ENCODE results near the gene VSTM4.

Gene VSTM4

DNA sequence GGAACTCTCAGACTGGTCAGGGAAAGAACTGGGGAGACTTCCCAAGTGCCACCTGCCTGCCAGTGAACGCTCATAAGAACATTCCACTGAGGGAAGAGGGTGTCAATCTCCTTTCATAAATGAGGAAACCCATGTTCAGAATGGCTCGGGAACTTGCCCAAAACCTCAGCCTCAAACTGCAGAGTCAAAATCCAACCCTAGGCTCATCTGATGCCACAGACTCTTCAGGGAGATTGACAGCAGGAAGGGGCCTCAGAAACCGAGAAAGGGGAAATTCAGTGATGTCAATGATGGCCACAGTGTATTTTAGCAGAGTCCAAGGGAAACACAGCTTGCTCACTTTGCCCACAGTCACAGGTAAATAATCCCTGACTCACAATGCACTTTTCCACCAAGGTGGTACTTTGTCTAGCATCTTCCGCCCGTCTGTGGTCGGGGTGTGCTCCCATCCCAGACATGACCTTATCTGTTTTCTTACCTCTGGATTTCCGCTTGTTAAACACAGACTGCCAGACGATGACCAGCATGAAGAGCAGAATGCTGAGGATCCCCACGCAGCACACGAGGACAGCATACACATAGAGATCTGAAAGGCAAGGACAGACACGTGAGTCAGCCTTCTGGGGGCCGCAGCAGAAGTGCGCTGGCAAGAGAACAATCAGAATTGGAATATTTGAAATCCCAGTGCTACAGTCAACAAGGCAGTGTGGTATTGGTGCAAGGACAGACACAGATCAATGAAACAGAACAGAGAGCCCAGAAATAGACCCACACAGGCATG, 38.4 kb downstream of the VSTM4 start:
- Histone ChIP-seq H3K4me3 (ENCODE audit: low read length) (no peak overlapping the region), H3K4me1 (ENCODE audit: insufficient read depth, low read length) (peaks cover 10% of the 10 kb centered on the region; the same call in 1 of the 2 replicates), H3K9ac (ENCODE audit: low read depth, low read length) (no peak overlapping the region), H3K27me3 (ENCODE audit: insufficient read depth, low read length) (peaks cover 12% of the 10 kb centered on the region; the same call in 1 of the 2 replicates), H3K36me3 (ENCODE audit: insufficient read depth, low read depth, low read length) (no peaks in the 10 kb centered on the region), H3K9me3 (ENCODE audit: insufficient read depth, low read depth, low read length) (no peaks in the 10 kb centered on the region), H3K27ac (ENCODE audit: low read length) (no peak overlapping the region)

DNA sequence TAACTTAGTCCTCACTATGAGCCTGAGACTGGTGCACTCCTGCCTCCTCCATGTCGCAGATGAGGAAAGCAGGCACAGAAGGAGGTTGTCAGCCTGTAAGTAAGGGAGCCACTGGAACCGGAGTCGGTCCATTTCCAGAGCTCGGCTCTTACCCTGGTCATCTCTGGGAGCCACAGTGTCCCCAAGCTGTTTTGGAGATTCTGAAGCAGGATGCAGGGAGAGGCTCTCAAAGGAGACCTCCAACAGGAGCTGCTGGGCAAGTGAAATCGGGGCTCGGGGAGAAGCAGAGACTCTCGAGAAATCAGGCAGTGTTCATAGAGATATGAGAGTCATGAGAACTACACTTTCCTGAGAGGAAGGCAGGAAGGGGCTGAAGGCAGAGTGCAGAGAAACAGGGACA, 39.0 kb downstream of the VSTM4 start:
- Histone ChIP-seq H3K4me3 (ENCODE audit: low read length) (no peak overlapping the region), H3K4me1 (ENCODE audit: insufficient read depth, low read length) (peaks cover 5% of the 10 kb centered on the region; the same call in 1 of the 2 replicates), H3K9ac (ENCODE audit: low read depth, low read length) (no peak overlapping the region), H3K36me3 (ENCODE audit: insufficient read depth, low read depth, low read length) (no peaks in the 10 kb centered on the region), H3K27me3 (ENCODE audit: insufficient read depth, low read length) (peaks cover 11% of the 10 kb centered on the region; the same call in 1 of the 2 replicates), H3K9me3 (ENCODE audit: insufficient read depth, low read depth, low read length) (no peaks in the 10 kb centered on the region), H3K27ac (ENCODE audit: low read length) (no peak overlapping the region)

DNA sequence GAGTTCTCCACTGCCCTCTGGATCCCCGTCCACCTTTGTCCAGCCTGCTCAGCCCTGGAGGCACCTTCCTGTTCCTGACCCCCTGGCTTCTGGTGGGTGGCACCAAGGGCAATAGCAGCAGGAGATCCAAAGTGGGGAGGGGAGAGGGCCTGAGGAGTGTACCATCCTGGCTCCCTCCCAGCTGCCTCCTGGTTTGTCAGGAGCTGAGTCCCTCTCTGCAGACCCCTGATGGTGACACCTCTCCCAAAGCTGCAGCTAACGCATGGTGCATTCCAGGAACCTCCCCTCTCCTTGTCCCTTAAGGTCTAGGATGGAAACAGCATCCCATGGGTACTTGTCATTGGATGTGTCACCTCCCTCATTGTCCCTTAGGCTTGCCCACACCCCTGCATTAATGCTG, 39.6 kb downstream of the VSTM4 start:
- H3K4me3 ChIP-seq (ENCODE audit: low read length): no peak overlapping the region
- peaks cover 5% of the 10 kb centered on the region; the same call in 1 of the 2 replicates for H3K27me3 ChIP-seq (ENCODE audit: insufficient read depth, low read length)
- no peaks in the 10 kb centered on the region for H3K36me3 ChIP-seq (ENCODE audit: insufficient read depth, low read depth, low read length)
- H3K9me3 ChIP-seq (ENCODE audit: insufficient read depth, low read depth, low read length): no peaks in the 10 kb centered on the region
- H3K4me1 ChIP-seq (ENCODE audit: insufficient read depth, low read length): no peaks in the 10 kb centered on the region; the same call in 1 of the 2 replicates
- no peak overlapping the region for H3K9ac ChIP-seq (ENCODE audit: low read depth, low read length)
- no peak overlapping the region for H3K27ac ChIP-seq (ENCODE audit: low read length)

DNA sequence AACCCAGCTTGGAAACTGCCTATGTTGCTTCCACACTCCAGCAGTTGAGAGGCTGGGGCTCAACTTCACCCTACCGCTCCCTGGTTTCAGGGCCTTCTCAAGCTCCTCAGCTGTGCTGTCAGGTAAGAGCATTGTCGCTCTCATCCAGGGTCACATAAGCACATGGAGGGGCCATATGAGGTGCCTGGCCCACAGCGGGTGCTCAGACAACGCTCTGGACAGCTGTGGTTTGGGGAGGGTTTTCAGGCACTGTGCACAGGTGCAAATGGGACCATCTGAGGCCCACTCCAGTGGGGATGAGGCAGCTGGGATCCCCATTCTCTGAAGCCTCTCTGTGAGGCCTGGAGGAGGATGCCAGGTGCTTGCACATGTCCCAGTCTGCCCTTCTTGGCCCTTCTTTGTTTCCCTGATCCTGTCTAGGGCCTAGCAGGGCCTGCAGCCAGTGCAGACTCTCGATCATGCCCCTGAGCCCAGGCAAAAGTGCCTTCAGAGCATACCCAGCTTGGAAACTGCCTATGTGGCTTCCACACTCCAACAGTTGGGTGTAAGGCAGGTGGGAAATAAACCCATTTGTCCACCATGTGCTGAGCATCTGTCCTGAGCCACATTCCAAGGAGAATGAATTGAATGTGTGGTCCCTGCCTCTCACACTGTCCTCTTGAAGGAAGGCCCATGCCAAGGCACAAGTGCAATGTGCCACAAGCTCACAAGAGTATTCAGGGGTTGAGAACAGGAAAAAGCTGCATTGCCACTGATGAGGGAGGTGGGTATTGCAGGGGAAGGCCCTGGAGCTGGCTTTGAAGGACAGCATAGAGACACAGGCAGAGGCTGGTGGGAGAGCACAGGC, 40.3 kb downstream of the VSTM4 start:
- Histone ChIP-seq H3K9ac (ENCODE audit: low read depth, low read length) (no peak overlapping the region), H3K36me3 (ENCODE audit: insufficient read depth, low read depth, low read length) (no peaks in the 10 kb centered on the region), H3K27ac (ENCODE audit: low read length) (no peak overlapping the region), H3K4me3 (ENCODE audit: low read length) (no peak overlapping the region), H3K27me3 (ENCODE audit: insufficient read depth, low read length) (no peaks in the 10 kb centered on the region), H3K9me3 (ENCODE audit: insufficient read depth, low read depth, low read length) (no peaks in the 10 kb centered on the region), H3K4me1 (ENCODE audit: insufficient read depth, low read length) (no peaks in the 10 kb centered on the region)

DNA sequence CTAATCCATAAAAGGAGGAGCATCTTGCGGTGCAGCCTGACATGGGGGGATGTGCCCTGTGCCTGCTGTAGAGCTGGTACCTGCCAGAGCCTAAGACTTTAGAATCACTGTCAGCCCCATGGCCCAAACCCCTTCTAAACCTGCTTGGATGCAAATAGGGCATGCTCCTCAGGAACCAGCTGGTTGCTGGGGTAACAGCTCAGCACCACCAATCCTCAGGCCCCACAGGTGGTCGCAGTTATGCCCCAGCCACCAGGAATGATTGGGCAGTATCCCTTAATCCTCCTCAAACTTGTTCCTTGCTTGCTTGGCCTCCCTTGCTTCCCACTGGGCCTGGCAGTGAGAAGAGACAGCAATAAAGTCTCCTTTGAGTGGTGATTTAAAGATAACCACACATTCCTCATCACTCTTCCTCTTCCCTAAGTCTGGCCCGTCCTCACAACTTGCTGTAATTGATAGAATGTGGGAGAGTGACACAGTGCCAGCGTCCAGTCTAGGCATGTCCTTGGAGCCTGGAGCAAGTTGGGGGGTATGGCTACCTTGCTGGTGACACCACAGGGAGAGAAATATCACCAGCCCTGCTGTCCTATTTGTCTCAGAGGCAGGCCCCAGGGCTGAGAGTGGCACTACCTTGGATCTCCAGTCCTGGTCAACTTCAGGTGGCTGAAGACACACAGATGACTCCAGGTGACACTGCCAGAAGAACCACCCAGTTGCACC, 43.0 kb downstream of the VSTM4 start:
- Histone ChIP-seq H3K4me1 (ENCODE audit: insufficient read depth, low read length) (no peaks in the 10 kb centered on the region), H3K27ac (ENCODE audit: low read length) (no peak overlapping the region), H3K9me3 (ENCODE audit: insufficient read depth, low read depth, low read length) (no peaks in the 10 kb centered on the region), H3K27me3 (ENCODE audit: insufficient read depth, low read length) (no peaks in the 10 kb centered on the region), H3K36me3 (ENCODE audit: insufficient read depth, low read depth, low read length) (no peaks in the 10 kb centered on the region), H3K9ac (ENCODE audit: low read depth, low read length) (no peak overlapping the region), H3K4me3 (ENCODE audit: low read length) (no peak overlapping the region)

DNA sequence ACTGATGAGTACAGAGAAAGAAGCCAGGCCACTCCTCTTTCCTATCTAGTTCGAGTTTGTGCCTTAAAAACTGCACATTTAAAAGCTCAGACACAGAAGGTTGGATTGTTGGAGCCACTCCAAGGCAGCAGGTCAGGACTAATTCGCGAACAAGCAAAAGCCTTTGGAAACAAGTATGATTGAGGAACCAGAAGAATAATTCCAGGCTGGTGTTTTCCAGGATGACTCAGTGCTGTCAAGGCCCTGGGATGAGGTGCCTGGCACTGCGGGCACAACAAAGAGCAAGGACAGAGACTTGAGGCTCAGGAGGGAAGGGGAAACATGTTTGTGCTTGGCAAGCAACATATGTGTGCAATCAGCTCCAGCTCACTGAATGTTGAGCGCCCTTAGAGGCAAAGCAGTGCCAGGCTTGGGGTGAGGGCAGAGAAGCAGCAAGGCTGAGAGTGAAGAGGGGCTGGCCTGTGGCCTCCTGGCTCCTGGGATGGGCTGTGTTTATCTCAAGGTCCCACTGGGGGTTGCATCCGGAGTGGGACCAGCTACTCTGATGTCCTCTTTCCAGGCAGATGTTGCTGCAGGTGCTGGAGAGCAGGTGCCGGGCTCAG, 44.1 kb downstream of the VSTM4 start:
- Histone ChIP-seq H3K36me3 (ENCODE audit: insufficient read depth, low read depth, low read length) (no peaks in the 10 kb centered on the region), H3K4me1 (ENCODE audit: insufficient read depth, low read length) (no peaks in the 10 kb centered on the region), H3K27ac (ENCODE audit: low read length) (no peak overlapping the region), H3K9ac (ENCODE audit: low read depth, low read length) (no peak overlapping the region), H3K27me3 (ENCODE audit: insufficient read depth, low read length) (no peaks in the 10 kb centered on the region), H3K4me3 (ENCODE audit: low read length) (no peak overlapping the region), H3K9me3 (ENCODE audit: insufficient read depth, low read depth, low read length) (no peaks in the 10 kb centered on the region)

DNA sequence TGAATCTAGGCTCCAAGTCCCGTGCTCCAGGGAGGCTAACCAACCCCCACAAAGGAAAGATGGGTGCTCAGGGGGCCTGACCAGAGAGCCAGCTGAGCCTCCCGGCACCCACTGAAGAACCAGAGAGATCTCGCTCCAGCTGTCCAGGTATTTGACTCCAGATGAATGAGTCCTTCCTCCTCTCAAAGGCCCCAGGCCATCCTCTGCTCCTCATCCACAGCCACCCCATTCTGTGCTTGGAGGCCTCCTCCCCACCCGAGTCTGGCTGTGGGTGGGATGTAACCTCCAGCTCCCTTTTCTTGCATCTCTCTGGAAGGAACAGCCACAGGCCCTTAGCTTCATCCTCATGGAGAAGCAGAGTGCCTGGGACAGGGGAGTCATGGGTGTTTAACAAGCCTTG, 44.6 kb downstream of the VSTM4 start:
- H3K9ac ChIP-seq (ENCODE audit: low read depth, low read length): no peak overlapping the region
- H3K9me3 ChIP-seq (ENCODE audit: insufficient read depth, low read depth, low read length): no peaks in the 10 kb centered on the region
- no peaks in the 10 kb centered on the region for H3K4me1 ChIP-seq (ENCODE audit: insufficient read depth, low read length)
- H3K27me3 ChIP-seq (ENCODE audit: insufficient read depth, low read length): no peaks in the 10 kb centered on the region
- H3K27ac ChIP-seq (ENCODE audit: low read length): no peak overlapping the region
- H3K4me3 ChIP-seq (ENCODE audit: low read length): no peak overlapping the region
- H3K36me3 ChIP-seq (ENCODE audit: insufficient read depth, low read depth, low read length): no peaks in the 10 kb centered on the region

DNA sequence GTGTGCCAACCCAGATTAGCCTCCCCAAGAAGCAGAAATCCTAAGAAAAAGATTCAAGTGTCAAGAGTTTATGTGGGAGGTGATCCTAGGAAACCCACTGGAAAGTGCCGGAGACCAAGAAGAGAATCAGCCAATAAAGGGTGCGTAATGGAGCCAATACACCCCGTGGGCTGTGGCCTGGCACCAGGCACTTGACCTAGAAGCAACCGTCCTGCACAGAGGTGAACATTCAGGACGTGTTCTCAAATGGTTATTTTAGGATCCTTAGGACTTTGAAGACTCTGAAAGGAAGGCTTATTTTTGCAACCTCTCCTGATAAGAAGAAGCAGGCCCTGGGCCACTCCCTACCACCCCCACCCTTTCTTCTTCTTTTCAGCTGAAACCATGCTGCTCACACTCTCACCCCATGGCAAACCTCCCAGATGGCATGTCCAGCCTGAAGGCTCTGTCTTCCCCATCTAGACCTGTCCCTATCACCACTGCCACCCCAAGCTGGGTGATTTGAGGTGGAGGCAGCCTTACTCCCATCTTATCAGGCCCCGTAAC, 46.6 kb downstream of the VSTM4 start:
- no peaks in the 10 kb centered on the region for H3K4me1 ChIP-seq (ENCODE audit: insufficient read depth, low read length)
- H3K27me3 ChIP-seq (ENCODE audit: insufficient read depth, low read length): no peaks in the 10 kb centered on the region
- H3K9me3 ChIP-seq (ENCODE audit: insufficient read depth, low read depth, low read length): no peaks in the 10 kb centered on the region
- H3K27ac ChIP-seq (ENCODE audit: low read length): no peak overlapping the region
- H3K4me3 ChIP-seq (ENCODE audit: low read length): no peak overlapping the region
- H3K36me3 ChIP-seq (ENCODE audit: insufficient read depth, low read depth, low read length): no peaks in the 10 kb centered on the region
- no peak overlapping the region for H3K9ac ChIP-seq (ENCODE audit: low read depth, low read length)

DNA sequence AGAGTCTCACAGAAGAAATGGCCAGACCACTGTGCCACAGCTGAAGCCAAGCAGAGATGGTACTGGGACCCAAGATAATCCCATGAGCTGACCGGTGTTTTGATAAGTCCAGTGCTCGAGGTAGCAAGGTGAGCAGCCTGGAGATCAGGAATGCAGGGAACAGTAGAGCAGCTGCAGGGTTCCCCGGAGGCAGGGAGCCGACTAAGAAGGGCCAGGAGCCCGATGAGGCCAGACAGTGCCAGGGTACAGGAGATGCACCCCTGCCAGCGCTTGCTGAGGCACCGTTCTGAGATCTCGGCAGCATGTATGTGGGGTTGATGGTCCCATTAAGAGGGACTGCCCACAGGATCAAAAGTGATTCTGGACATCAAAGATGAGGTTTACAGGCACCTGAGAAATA, 47.1 kb downstream of the VSTM4 start:
- H3K9ac ChIP-seq (ENCODE audit: low read depth, low read length): no peak overlapping the region
- no peak overlapping the region for H3K27ac ChIP-seq (ENCODE audit: low read length)
- no peak overlapping the region for H3K4me3 ChIP-seq (ENCODE audit: low read length)
- no peaks in the 10 kb centered on the region for H3K9me3 ChIP-seq (ENCODE audit: insufficient read depth, low read depth, low read length)
- H3K27me3 ChIP-seq (ENCODE audit: insufficient read depth, low read length): no peaks in the 10 kb centered on the region
- H3K36me3 ChIP-seq (ENCODE audit: insufficient read depth, low read depth, low read length): no peaks in the 10 kb centered on the region
- no peaks in the 10 kb centered on the region for H3K4me1 ChIP-seq (ENCODE audit: insufficient read depth, low read length)

DNA sequence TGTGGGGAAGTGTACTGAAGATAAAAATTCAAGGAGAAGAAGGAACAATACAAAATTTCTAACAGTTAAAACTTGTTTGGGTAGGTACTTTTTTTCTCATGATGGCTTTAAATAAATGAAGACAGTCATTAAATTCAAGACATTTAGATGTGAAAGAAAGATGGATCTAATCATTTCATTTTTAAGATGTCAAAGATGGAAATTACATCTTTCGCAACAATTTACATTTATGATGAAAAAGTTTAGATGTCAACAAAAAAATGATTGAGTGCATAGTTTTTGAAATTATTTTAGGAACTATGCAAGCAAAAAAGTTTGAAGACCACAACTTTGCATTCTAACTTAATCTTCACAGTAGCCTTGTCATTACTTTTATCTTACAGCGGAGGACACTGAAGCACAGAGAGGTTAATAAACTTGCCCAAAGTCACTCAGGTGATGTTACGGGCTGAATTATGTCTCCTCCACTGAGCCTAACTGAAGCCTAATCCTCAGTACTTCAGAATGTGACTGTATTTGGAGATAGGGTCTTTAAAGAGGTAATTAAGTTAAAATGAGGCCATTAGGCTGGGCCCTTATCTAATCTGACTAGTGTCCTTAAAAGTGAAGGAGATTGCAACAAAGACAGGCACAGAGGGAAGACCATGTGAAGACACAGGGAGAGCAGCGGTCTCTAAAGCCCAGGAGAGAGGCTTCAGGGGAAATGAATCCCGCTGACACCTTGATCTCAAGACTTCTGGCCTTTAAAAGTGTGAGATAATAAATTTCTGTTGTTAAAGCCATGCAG, 48.2 kb downstream of the VSTM4 start:
- H3K4me3 ChIP-seq (ENCODE audit: low read length): no peak overlapping the region
- no peaks in the 10 kb centered on the region for H3K36me3 ChIP-seq (ENCODE audit: insufficient read depth, low read depth, low read length)
- H3K4me1 ChIP-seq (ENCODE audit: insufficient read depth, low read length): no peaks in the 10 kb centered on the region
- H3K9ac ChIP-seq (ENCODE audit: low read depth, low read length): no peak overlapping the region
- peaks cover 6% of the 10 kb centered on the region; the same call in 1 of the 2 replicates for H3K9me3 ChIP-seq (ENCODE audit: insufficient read depth, low read depth, low read length)
- H3K27me3 ChIP-seq (ENCODE audit: insufficient read depth, low read length): no peaks in the 10 kb centered on the region
- H3K27ac ChIP-seq (ENCODE audit: low read length): no peak overlapping the region

All from iPS-20b (cell line).